ENCODE measurements around the gene ZIK1.

ZIK1 gene

GRCh38 chr19:57613941-57614743 lies 30.2 kb downstream of the ZIK1 start, which contains the start of gene ZNF134:
Gene ZNF134, plus strand, starts transcription at chr19:57614242. Its CDS starts 5,227 bp downstream, at chr19:57619469.
- peak; percentile 87 for DNase-seq

GRCh38 chr19:57615346-57615745 lies 31.4 kb downstream of the ZIK1 start:
- DNase-seq, result no peak

DNA sequence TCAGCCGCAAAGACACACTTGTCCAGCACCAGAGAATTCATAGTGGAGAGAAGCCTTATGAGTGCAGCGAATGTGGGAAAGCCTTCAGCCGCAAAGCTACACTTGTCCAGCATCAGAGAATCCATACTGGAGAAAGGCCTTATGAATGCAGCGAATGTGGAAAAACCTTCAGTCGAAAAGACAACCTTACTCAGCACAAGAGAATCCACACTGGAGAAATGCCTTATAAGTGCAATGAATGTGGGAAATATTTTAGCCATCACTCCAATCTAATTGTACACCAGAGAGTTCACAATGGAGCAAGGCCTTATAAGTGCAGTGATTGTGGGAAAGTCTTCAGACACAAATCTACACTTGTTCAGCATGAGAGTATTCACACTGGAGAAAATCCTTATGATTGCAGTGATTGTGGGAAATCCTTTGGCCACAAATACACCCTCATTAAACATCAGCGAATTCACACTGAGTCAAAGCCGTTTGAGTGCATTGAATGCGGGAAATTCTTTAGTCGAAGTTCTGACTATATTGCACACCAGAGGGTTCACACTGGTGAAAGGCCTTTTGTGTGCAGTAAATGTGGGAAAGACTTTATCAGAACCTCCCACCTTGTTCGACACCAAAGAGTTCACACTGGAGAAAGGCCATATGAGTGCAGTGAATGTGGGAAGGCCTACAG lies 36.9 kb downstream of the ZIK1 start:
- DNase-seq, result no peak

GRCh38 chr19:57623091-57623490 lies 39.1 kb downstream of the ZIK1 start:
- no peak for DNase-seq

- DNase-seq, result peak; percentile 86
Measured at GRCh38 chr19:57632987-57633831, 49.3 kb downstream of the ZIK1 start, which contains the start of gene ZNF211. Gene ZNF211, plus strand, starts transcription at chr19:57633168. Its CDS starts 179 bp downstream, at chr19:57633347.

DNA sequence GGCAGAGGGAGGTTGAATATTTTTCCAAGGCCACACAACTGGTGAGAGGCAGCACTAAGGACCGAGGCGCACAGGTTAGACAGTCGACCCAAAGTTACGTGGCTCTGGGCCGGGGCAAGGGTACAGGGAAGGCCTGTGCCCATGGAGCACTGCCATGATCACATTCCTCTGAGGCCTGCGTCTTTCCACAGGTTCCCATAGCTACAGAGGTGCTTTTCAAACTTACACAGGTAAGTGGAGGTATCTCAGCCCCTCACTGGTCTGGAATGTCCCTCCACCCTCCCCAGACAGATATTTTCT lies 49.8 kb downstream of the ZIK1 start:
- no peak for DNase-seq

- no peak for DNase-seq
Measured at GRCh38 chr19:57637379-57637778, 53.4 kb downstream of the ZIK1 start.

GRCh38 chr19:57641715-57642234 lies 57.8 kb downstream of the ZIK1 start:
- no peak for DNase-seq

- no peak for DNase-seq
Measured at GRCh38 chr19:57642396-57643046, 58.6 kb downstream of the ZIK1 start.

Data from activated T-cell treated with anti-CD3 and anti-CD28 coated beads, Interleukin-2, amount 50 U/mL, for 1 hour (primary cell).